Loucy (cell line): ENCODE measurements around the gene GALNT18.

ENCODE experiments used
- H2AFZ ChIP-seq: fragments of 200-600 bp; sonication (generic); 2 replicates; pipeline ENCODE4 v1.6.0; 2016; ENCODE audit warnings: antibody characterized with exemption, mild to moderate bottlenecking, low read length, moderate library complexity
- H3F3A ChIP-seq: fragments of 200-600 bp; 2 replicates; pipeline ENCODE4 v1.6.0; 2016; ENCODE audit warnings: antibody characterized with exemption, low read depth, mild to moderate bottlenecking
- H3K27me3 ChIP-seq: fragments of 200-600 bp; sonication (generic); 2 replicates; pipeline ENCODE4 v1.6.1; 2014; ENCODE audit warnings: low read length, mild to moderate bottlenecking; ENCODE audit not compliant: insufficient read depth, poor library complexity, severe bottlenecking
- H3K36me3 ChIP-seq: fragments of 200-600 bp; sonication (generic); 2 replicates; pipeline ENCODE4 v1.6.1; 2016; ENCODE audit warnings: low read length; ENCODE audit not compliant: insufficient read depth
- H3K4me1 ChIP-seq: fragments of 200-600 bp; sonication (generic); 2 replicates; pipeline ENCODE4 v1.5.1; 2014; ENCODE audit warnings: low read length, mild to moderate bottlenecking; ENCODE audit not compliant: insufficient read depth, poor library complexity, severe bottlenecking
- H3K4me2 ChIP-seq: fragments of 200-600 bp; sonication (generic); 2 replicates; pipeline ENCODE4 v1.6.0; 2014; ENCODE audit warnings: antibody characterized with exemption, low read length, low read depth, mild to moderate bottlenecking; ENCODE audit not compliant: poor library complexity, severe bottlenecking
- H3K4me3 ChIP-seq: fragments of 200-600 bp; sonication (generic); 2 replicates; pipeline ENCODE4 v1.5.1; 2014; ENCODE audit warnings: low read length, mild to moderate bottlenecking, mixed read lengths; ENCODE audit not compliant: poor library complexity, severe bottlenecking
- H3K79me2 ChIP-seq: fragments of 200-600 bp; sonication (generic); 2 replicates; pipeline ENCODE4 v1.6.1; 2014; ENCODE audit warnings: low read length; ENCODE audit not compliant: insufficient read depth
- H3K9ac ChIP-seq: fragments of 200-600 bp; sonication (generic); 2 replicates; pipeline ENCODE4 v1.6.0; 2014; ENCODE audit warnings: mild to moderate bottlenecking, low read depth, low read length, moderate library complexity; ENCODE audit not compliant: poor library complexity, severe bottlenecking
- H3K9me2 ChIP-seq: fragments of 200-600 bp; sonication (generic); replicated peaks from 2 replicates; pipeline ENCODE4 v1.6.1; 2016; ENCODE audit warnings: low read depth, low read length, mixed read lengths
- H3K9me3 ChIP-seq: fragments of 200-600 bp; sonication (generic); 2 replicates; pipeline ENCODE4 v1.6.1; 2014; ENCODE audit warnings: mild to moderate bottlenecking, antibody characterized with exemption, low read length, low read depth; ENCODE audit not compliant: insufficient read depth
- H4K20me1 ChIP-seq: fragments of 200-600 bp; sonication (generic); 2 replicates; pipeline ENCODE4 v1.6.0; 2014; ENCODE audit warnings: antibody characterized with exemption, low read length, mild to moderate bottlenecking; ENCODE audit not compliant: insufficient read depth, poor library complexity, severe bottlenecking
- EZH2phosphoT487 ChIP-seq: fragments of 200-600 bp; IDR thresholded peaks from 2 replicates; pipeline ENCODE4 v1.6.1; 2018; ENCODE audit warnings: antibody characterized with exemption, mild to moderate bottlenecking, moderate library complexity, borderline replicate concordance
- TF ChIP-seq, protein P1 (sequence below): fragments of 200-600 bp; sonication (generic); conservative IDR thresholded peaks from 2 replicates; pipeline ENCODE4 v1.5.1; 2014; ENCODE audit warnings: mild to moderate bottlenecking, antibody characterized with exemption, low read length

GALNT18 gene

GRCh38 chr11:11384829-11385228, 237.0 kb downstream of the GALNT18 start:
- H3K9me3 ChIP-seq = no peaks in the 10 kb centered on the region
- H4K20me1 ChIP-seq = no peaks in the 10 kb centered on the region
- TF ChIP-seq EZH2phosphoT487 = no peak
- TF ChIP-seq, protein P1, sequence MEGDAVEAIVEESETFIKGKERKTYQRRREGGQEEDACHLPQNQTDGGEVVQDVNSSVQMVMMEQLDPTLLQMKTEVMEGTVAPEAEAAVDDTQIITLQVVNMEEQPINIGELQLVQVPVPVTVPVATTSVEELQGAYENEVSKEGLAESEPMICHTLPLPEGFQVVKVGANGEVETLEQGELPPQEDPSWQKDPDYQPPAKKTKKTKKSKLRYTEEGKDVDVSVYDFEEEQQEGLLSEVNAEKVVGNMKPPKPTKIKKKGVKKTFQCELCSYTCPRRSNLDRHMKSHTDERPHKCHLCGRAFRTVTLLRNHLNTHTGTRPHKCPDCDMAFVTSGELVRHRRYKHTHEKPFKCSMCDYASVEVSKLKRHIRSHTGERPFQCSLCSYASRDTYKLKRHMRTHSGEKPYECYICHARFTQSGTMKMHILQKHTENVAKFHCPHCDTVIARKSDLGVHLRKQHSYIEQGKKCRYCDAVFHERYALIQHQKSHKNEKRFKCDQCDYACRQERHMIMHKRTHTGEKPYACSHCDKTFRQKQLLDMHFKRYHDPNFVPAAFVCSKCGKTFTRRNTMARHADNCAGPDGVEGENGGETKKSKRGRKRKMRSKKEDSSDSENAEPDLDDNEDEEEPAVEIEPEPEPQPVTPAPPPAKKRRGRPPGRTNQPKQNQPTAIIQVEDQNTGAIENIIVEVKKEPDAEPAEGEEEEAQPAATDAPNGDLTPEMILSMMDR = no peak

GRCh38 chr11:11383995-11384394, 237.8 kb downstream of the GALNT18 start:
- no peaks in the 10 kb centered on the region for H3K79me2 ChIP-seq
- no peak overlapping the region for H2AFZ ChIP-seq
- H3K9me2 ChIP-seq = no peaks in the 10 kb centered on the region
- H4K20me1 ChIP-seq = no peaks in the 10 kb centered on the region
- no peaks in the 10 kb centered on the region for H3F3A ChIP-seq
- no peaks in the 10 kb centered on the region for H3K4me1 ChIP-seq
- H3K36me3 ChIP-seq = no peaks in the 10 kb centered on the region
- no peaks in the 10 kb centered on the region for H3K9me3 ChIP-seq
- no peak overlapping the region for H3K4me3 ChIP-seq
- no peak overlapping the region for H3K9ac ChIP-seq
- H3K4me2 ChIP-seq = no peak overlapping the region
- no peaks in the 10 kb centered on the region for H3K27me3 ChIP-seq
- TF ChIP-seq EZH2phosphoT487 = no peak
- TF ChIP-seq, protein P1 = no peak

More at GRCh38 chr11:11384829-11385228, 237.0 kb downstream of the GALNT18 start:
- Histone ChIP-seq H3K9me2 (no peaks in the 10 kb centered on the region), H3K4me2 (no peak overlapping the region), H3K36me3 (no peaks in the 10 kb centered on the region), H3K9ac (no peak overlapping the region), H3F3A (no peaks in the 10 kb centered on the region), H3K79me2 (no peaks in the 10 kb centered on the region), H3K27me3 (no peaks in the 10 kb centered on the region), H3K4me1 (no peaks in the 10 kb centered on the region), H2AFZ (no peak overlapping the region), H3K4me3 (no peak overlapping the region)

GRCh38 chr11:11382858-11383532, 238.8 kb downstream of the GALNT18 start:
- H3K4me1 ChIP-seq = no peaks in the 10 kb centered on the region

More at GRCh38 chr11:11382858-11383532, 238.8 kb downstream of the GALNT18 start:
- H4K20me1 ChIP-seq = no peaks in the 10 kb centered on the region
- H3K4me3 ChIP-seq = no peak overlapping the region
- no peaks in the 10 kb centered on the region for H3F3A ChIP-seq
- H3K9ac ChIP-seq = no peak overlapping the region
- no peaks in the 10 kb centered on the region for H3K79me2 ChIP-seq
- H3K9me2 ChIP-seq = no peaks in the 10 kb centered on the region
- no peaks in the 10 kb centered on the region for H3K36me3 ChIP-seq
- H3K27me3 ChIP-seq = no peaks in the 10 kb centered on the region
- no peak for TF ChIP-seq EZH2phosphoT487
- TF ChIP-seq, protein P1 = no peak
- H2AFZ ChIP-seq = no peak overlapping the region
- no peak overlapping the region for H3K4me2 ChIP-seq
- no peaks in the 10 kb centered on the region for H3K9me3 ChIP-seq
